Measurements from ENCODE around the gene NR2C1.

NR2C1 gene

GRCh38 chr12:95083938-95084337 lies 10.5 kb upstream of the NR2C1 start:
- peak; percentile 65 for DNase-seq

GRCh38 chr12:95083471-95083870 lies 10.1 kb upstream of the NR2C1 start:
- peak; percentile 7 for DNase-seq

- no peak for DNase-seq
Measured at GRCh38 chr12:95077341-95077740, 3.9 kb upstream of the NR2C1 start.

GRCh38 chr12:95074766-95075165 lies 1.3 kb upstream of the NR2C1 start:
- no peak for DNase-seq

- no peak for DNase-seq
Measured at GRCh38 chr12:95073698-95074520, 491 bp upstream of the NR2C1 start.

GRCh38 chr12:95070378-95070777 lies 3.0 kb downstream of the NR2C1 start:
- no peak for DNase-seq

- DNase-seq: no peak
Measured at GRCh38 chr12:95066091-95066855, 7.1 kb downstream of the NR2C1 start.

GRCh38 chr12:95060951-95061350 lies 12.5 kb downstream of the NR2C1 start:
- no peak for DNase-seq

GRCh38 chr12:95059984-95060383 lies 13.4 kb downstream of the NR2C1 start:
- no peak for DNase-seq

- no peak for DNase-seq
Measured at GRCh38 chr12:95057424-95057823, 16.0 kb downstream of the NR2C1 start.

GRCh38 chr12:95055057-95055456 lies 18.4 kb downstream of the NR2C1 start:
- no peak for DNase-seq

GRCh38 chr12:95054206-95054605 lies 19.2 kb downstream of the NR2C1 start:
- DNase-seq: no peak

GRCh38 chr12:95051241-95051640 lies 22.2 kb downstream of the NR2C1 start:
- DNase-seq: no peak

- DNase-seq: no peak
Measured at GRCh38 chr12:95037906-95038305, 35.5 kb downstream of the NR2C1 start.

- no peak for DNase-seq
Measured at GRCh38 chr12:95034750-95035149, 38.7 kb downstream of the NR2C1 start.

- DNase-seq: no peak
Measured at GRCh38 chr12:95022477-95022876, 50.9 kb downstream of the NR2C1 start.

- DNase-seq: no peak
Measured at GRCh38 chr12:95017482-95017881, 55.9 kb downstream of the NR2C1 start.

- DNase-seq: no peak
Measured at GRCh38 chr12:95016120-95016519, 57.3 kb downstream of the NR2C1 start.

- DNase-seq: no peak
Measured at GRCh38 chr12:95014554-95014953, 58.9 kb downstream of the NR2C1 start.

- DNase-seq: no peak
Measured at GRCh38 chr12:95006206-95006605, 67.2 kb downstream of the NR2C1 start.

- DNase-seq: peak; percentile 14
Measured at GRCh38 chr12:95004610-95005009, 68.8 kb downstream of the NR2C1 start.

- no peak for DNase-seq
Measured at GRCh38 chr12:95003921-95004272, 69.5 kb downstream of the NR2C1 start.

GRCh38 chr12:95003213-95003920 lies 70.1 kb downstream of the NR2C1 start, which contains the start of gene NDUFA12:
Gene NDUFA12 (minus strand): TSS chr12:95003697. CDS start chr12:95003680, 17 bp downstream.
- DNase-seq: peak; percentile 95

- DNase-seq: no peak
Measured at GRCh38 chr12:95002754-95003153, 70.7 kb downstream of the NR2C1 start.

Measured in fibroblast of skin of right quadriceps (primary cell).